Body of pancreas (tissue), 4 donors: Measurements from ENCODE around the gene SPOUT1.

Experiments used
- CTCF ChIP-seq, 7 experiments: fragments of 450-650 bp in 4 of 7; fragments of 200-600 bp in 3 of 7; sonication (generic) in 3 of 7; IDR thresholded peaks; one replicate each; pipeline ENCODE4 v1.5.1; 2016 to 2019; ENCODE audit warnings: antibody characterized with exemption in 7 of 7
- POLR2A ChIP-seq, 3 donors: fragments of 450-650 bp; IDR thresholded peaks; one replicate each; pipeline ENCODE4 v1.6.1; 2016; ENCODE audit warnings: antibody characterized with exemption in 3 of 3, mild to moderate bottlenecking in 2 of 3

DNA sequence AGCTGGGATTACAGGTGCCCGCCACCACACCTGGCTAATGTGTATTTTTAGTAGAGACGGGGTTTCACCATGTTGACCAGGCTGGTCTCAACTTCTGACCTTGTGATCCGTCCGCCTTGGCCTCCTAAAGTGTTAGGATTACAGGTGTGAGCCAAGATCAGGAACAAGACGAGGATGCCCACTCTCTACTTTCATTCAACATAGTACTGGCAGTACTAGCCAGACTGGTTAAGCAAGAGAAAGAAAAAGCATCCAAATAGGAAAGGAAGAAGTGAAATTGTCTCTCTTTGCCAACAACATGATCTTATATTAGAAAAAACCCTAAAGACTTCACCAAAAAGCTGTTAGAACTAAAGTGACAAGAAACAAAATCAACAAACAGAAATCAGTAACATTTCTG lies 18.7 kb downstream of the SPOUT1 start:
- TF ChIP-seq CTCF (IDR thresholded peaks at IDR 0.05) (no peak), POLR2A (IDR thresholded peaks at IDR 0.05) (no peak)
